HepG2 (cell line): Measurements from ENCODE around the gene XKR7. TPM values are rescaled to one million over a fixed set of nuclear protein-coding genes. Genes with fewer than 3 reads are reported as not detected.
A peak's percentile ranks its signal among the peaks of the same experiment; 100 is the strongest.

ENCODE experiments used
- ATF7-NPFF ChIP-seq: sonication (generic); formaldehyde crosslinking; IDR thresholded peaks from 2 replicates; pipeline ENCODE4 v1.8.1; 2023; ENCODE audit warnings: mild to moderate bottlenecking, low read depth, missing genetic modification reagents, moderate library complexity
- HDAC6 ChIP-seq: fragments of 200-600 bp; sonication (generic); IDR thresholded peaks from 2 replicates; pipeline ENCODE4 v1.7.0; 2017; ENCODE audit warnings: mild to moderate bottlenecking, antibody characterized with exemption, low read length, low read depth
- HHEX ChIP-seq: IDR thresholded peaks from 2 replicates; pipeline ENCODE4 v1.6.1; 2016; ENCODE audit warnings: control low read depth
- MAFK ChIP-seq, 2 experiments: IDR thresholded peaks in 1 of 2; conservative IDR thresholded peaks in 1 of 2; 2 replicates each; pipeline ENCODE4 v1.6.1; 2011; ENCODE audit warnings: improper control_type of control experiment in 2 of 2, low read length in 2 of 2
- MYPOP ChIP-seq: sonication (generic); formaldehyde crosslinking; IDR thresholded peaks from 2 replicates; pipeline ENCODE4 v1.8.1; 2023; ENCODE audit warnings: mild to moderate bottlenecking, moderate library complexity, missing genetic modification reagents
- NR3C1 ChIP-seq: sonication (generic); formaldehyde crosslinking; IDR thresholded peaks from 2 replicates; pipeline ENCODE4 v1.4.0; 2020; ENCODE audit warnings: missing genetic modification reagents
- PITX1 ChIP-seq: sonication (generic); formaldehyde crosslinking; IDR thresholded peaks from 2 replicates; pipeline ENCODE4 v1.5.1; 2020; ENCODE audit warnings: mild to moderate bottlenecking, missing genetic modification reagents
- RARA ChIP-seq: IDR thresholded peaks from 2 replicates; pipeline ENCODE4 v1.6.1; 2016; ENCODE audit warnings: missing genetic modification reagents, missing compliant biosample characterization
- TAF15 ChIP-seq: fragments of 200-400 bp; formaldehyde crosslinking; IDR thresholded peaks from one replicate; pipeline ENCODE4 v1.6.1; 2018; ENCODE audit warnings: mild to moderate bottlenecking, low read depth, low read length; ENCODE audit not compliant: poor library complexity, severe bottlenecking
- XRCC5 ChIP-seq: fragments of 200-400 bp; formaldehyde crosslinking; optimal IDR thresholded peaks from 2 replicates; pipeline ENCODE3; 2017; ENCODE audit warnings: mild to moderate bottlenecking, low read length
- YEATS2 ChIP-seq: sonication (generic); formaldehyde crosslinking; IDR thresholded peaks from 2 replicates; pipeline ENCODE4 v1.4.0; 2020; ENCODE audit warnings: missing genetic modification reagents, borderline replicate concordance
- ZBTB4 ChIP-seq: sonication (generic); formaldehyde crosslinking; IDR thresholded peaks from 2 replicates; pipeline ENCODE4 v1.4.0; 2020; ENCODE audit warnings: missing genetic modification reagents, mild to moderate bottlenecking, borderline replicate concordance
- ZNF207 ChIP-seq: fragments of 450-650 bp; IDR thresholded peaks from 2 replicates; pipeline ENCODE4 v1.6.1; 2016; ENCODE audit warnings: antibody characterized with exemption, borderline replicate concordance
- ZNF253 ChIP-seq: sonication (generic); formaldehyde crosslinking; IDR thresholded peaks from 2 replicates; pipeline ENCODE4 v1.8.0; 2022; ENCODE audit warnings: mild to moderate bottlenecking, missing genetic modification reagents, borderline replicate concordance
- ZNF382 ChIP-seq: sonication (generic); formaldehyde crosslinking; IDR thresholded peaks from 2 replicates; pipeline ENCODE4 v1.5.0; 2020; ENCODE audit warnings: missing genetic modification reagents, mild to moderate bottlenecking, borderline replicate concordance
- ZNF44 ChIP-seq: sonication (generic); formaldehyde crosslinking; IDR thresholded peaks from 2 replicates; pipeline ENCODE4 v1.5.1; 2020; ENCODE audit warnings: mild to moderate bottlenecking, missing genetic modification reagents
- ZNF503 ChIP-seq: sonication (generic); formaldehyde crosslinking; IDR thresholded peaks from 2 replicates; pipeline ENCODE4 v1.4.0; 2020; ENCODE audit warnings: missing genetic modification reagents
- ZNF547 ChIP-seq: sonication (generic); formaldehyde crosslinking; IDR thresholded peaks from 2 replicates; pipeline ENCODE4 v1.5.1; 2020; ENCODE audit warnings: mild to moderate bottlenecking, missing genetic modification reagents
- ZNF564 ChIP-seq: sonication (generic); formaldehyde crosslinking; IDR thresholded peaks from 2 replicates; pipeline ENCODE4 v1.8.1; 2023; ENCODE audit warnings: mild to moderate bottlenecking, missing genetic modification reagents
- ZNF770 ChIP-seq: sonication (generic); formaldehyde crosslinking; IDR thresholded peaks from 2 replicates; pipeline ENCODE4 v1.5.0; 2020; ENCODE audit warnings: mild to moderate bottlenecking, missing genetic modification reagents
- ZNF83 ChIP-seq: sonication (generic); formaldehyde crosslinking; IDR thresholded peaks from 2 replicates; pipeline ENCODE4 v1.4.0; 2020; ENCODE audit warnings: missing genetic modification reagents, mild to moderate bottlenecking, borderline replicate concordance
- ZSCAN31 ChIP-seq: sonication (generic); formaldehyde crosslinking; IDR thresholded peaks from 2 replicates; pipeline ENCODE4 v1.5.0; 2020; ENCODE audit warnings: low read depth, mild to moderate bottlenecking, missing genetic modification reagents
- polyA plus RNA-seq, 8 experiments: library from polyadenylated mRNA; depleted of rRNA in 3 of 8; stranded (reverse) in 7 of 8; unstranded in 1 of 8; fragments of >200 nt; fragmentation: Illumina TruSeq in 4 of 8; extraction: Trizol in 4 of 8; gene quantifications; 2 replicates each; pipeline versions ENCODE4 v1.2.1 to v1.2.3, GENCODE V29; 2011 to 2016; ENCODE audit warnings: low read depth in 4 of 8, missing spikeins in 1 of 8, mixed read lengths in 1 of 8; ENCODE audit not compliant: insufficient read depth in 1 of 8
- total RNA-seq, 5 experiments: library from RNA; depleted of rRNA; stranded (reverse); fragments of >200 nt; fragmentation: Illumina TruSeq; extraction: Trizol; gene quantifications; 2 replicates each; pipeline ENCODE4 v1.2.3, GENCODE V29; 2016; ENCODE audit warnings: low read depth in 1 of 5

The XKR7 gene
- total and polyA plus RNA-seq, 2 of the 13 experiments (the other 11 are each of a cell fraction or from before 2014, with no cell fraction given) = not detected

GRCh38 chr20:32017711-32018251 lies 49.8 kb downstream of the XKR7 start (continued):
- TF ChIP-seq ZNF503 (no peak), PITX1 (CRISPR knock-in tag) (0 out of 2 replicates have a peak, but pooled peaks have one; percentile 6), ZNF547 (no peak), ZNF44 (CRISPR knock-in tag) (0 out of 2 replicates have a peak, but pooled peaks have one; percentile 53), HHEX (no peak), ZNF207 (no peak), RARA (CRISPR knock-in tag) (no peak), MAFK (conservative IDR thresholded peaks at IDR 0.05 in 1 of 2, IDR thresholded peaks at IDR 0.05 in 1 of 2; ENCODE audit: low read length in 2 of 2) (no peak), ZSCAN31 (CRISPR knock-in tag) (no peak), ZNF770 (CRISPR knock-in tag) (no peak), XRCC5 (peak; percentile 23), TAF15 (no peak), YEATS2 (no peak), ZNF382 (CRISPR knock-in tag) (no peak), ZNF564 (CRISPR knock-in tag) (no peak), MYPOP (CRISPR knock-in tag) (no peak), HDAC6 (no peak), ZNF83 (0 out of 2 replicates have a peak, but pooled peaks have one; percentile 67), ZBTB4 (CRISPR knock-in tag) (no peak), ATF7-NPFF (no peak), NR3C1 (CRISPR knock-in tag) (no peak), ZNF253 (no peak)
